HEK293T (cell line): ENCODE results near the gene ZNF609.

Experiments
- ARNT ChIP-seq: fragments of 450-650 bp; IDR thresholded peaks from 2 replicates; pipeline ENCODE4 v1.6.1; 2017; ENCODE audit warnings: mild to moderate bottlenecking
- BHLHE40 ChIP-seq: fragments of 450-650 bp; IDR thresholded peaks from 2 replicates; pipeline ENCODE4 v1.6.1; 2016; ENCODE audit warnings: mild to moderate bottlenecking, moderate library complexity, borderline replicate concordance
- CTBP1 ChIP-seq: fragments of 450-650 bp; IDR thresholded peaks from 2 replicates; pipeline ENCODE4 v1.6.1; 2016; ENCODE audit warnings: borderline replicate concordance
- ELF4 ChIP-seq: fragments of 450-650 bp; IDR thresholded peaks from 2 replicates; pipeline ENCODE4 v1.6.1; 2017; ENCODE audit warnings: antibody characterized with exemption
- FOXA1 ChIP-seq: fragments of 450-650 bp; IDR thresholded peaks from 2 replicates; pipeline ENCODE4 v1.6.1; 2016; ENCODE audit warnings: mild to moderate bottlenecking
- FOXK2 ChIP-seq: fragments of 450-650 bp; IDR thresholded peaks from 2 replicates; pipeline ENCODE4 v1.6.1; 2016; ENCODE audit warnings: mild to moderate bottlenecking
- FOXM1 ChIP-seq: fragments of 450-650 bp; IDR thresholded peaks from 2 replicates; pipeline ENCODE4 v1.6.1; 2017; ENCODE audit warnings: mild to moderate bottlenecking, borderline replicate concordance
- HDGF ChIP-seq: fragments of 450-650 bp; IDR thresholded peaks from 2 replicates; pipeline ENCODE4 v1.6.1; 2017; ENCODE audit warnings: antibody characterized with exemption, borderline replicate concordance
- LEF1 ChIP-seq: fragments of 450-650 bp; IDR thresholded peaks from 2 replicates; pipeline ENCODE4 v1.6.1; 2017; ENCODE audit warnings: mild to moderate bottlenecking, borderline replicate concordance
- NFRKB ChIP-seq: fragments of 450-650 bp; IDR thresholded peaks from 2 replicates; pipeline ENCODE4 v1.6.1; 2016; ENCODE audit warnings: mild to moderate bottlenecking, moderate library complexity
- PKNOX1 ChIP-seq: fragments of 450-650 bp; IDR thresholded peaks from 2 replicates; pipeline ENCODE4 v1.6.1; 2016
- SP1 ChIP-seq: fragments of 450-650 bp; IDR thresholded peaks from 2 replicates; pipeline ENCODE4 v1.6.1; 2017
- ZNF384 ChIP-seq: fragments of 450-650 bp; IDR thresholded peaks from 2 replicates; pipeline ENCODE4 v1.6.1; 2016

- TF ChIP-seq SP1 (no peak), FOXA1 (no peak), BHLHE40 (no peak), LEF1 (no peak), NFRKB (no peak), FOXM1 (no peak), ELF4 (no peak), HDGF (no peak), FOXK2 (no peak), ARNT (no peak), PKNOX1 (peak; percentile 84), ZNF384 (no peak), CTBP1 (no peak)
These were observed 193.4 kb downstream of the ZNF609 start for GRCh38 chr15:64653757-64654156.
